Endothelial cell (in vitro differentiated cells): Measurements from ENCODE around the gene MKNK1. TPM values are rescaled to one million over a fixed set of nuclear protein-coding genes. Genes with fewer than 3 reads are reported as not detected.
A peak's percentile ranks its signal among the peaks of the same experiment; 100 is the strongest.

Source experiments
- DNase-seq: peaks from one replicate; pipeline ENCODE4 v3.0.0; 2021; ENCODE audit warnings: low spot score
- H3K27ac Mint-ChIP-seq: one replicate; pipeline ENCODE4 v1.8.0; 2021; ENCODE audit warnings: mixed read lengths, inconsistent platforms; ENCODE audit not compliant: unreplicated experiment
- H3K27me3 Mint-ChIP-seq: one replicate; pipeline ENCODE4 v1.8.0; 2021; ENCODE audit warnings: mild to moderate bottlenecking, moderate library complexity, mixed read lengths, inconsistent platforms; ENCODE audit not compliant: unreplicated experiment
- H3K36me3 Mint-ChIP-seq: one replicate; pipeline ENCODE4 v1.8.0; 2021; ENCODE audit warnings: mild to moderate bottlenecking, low read depth, mixed read lengths, inconsistent platforms; ENCODE audit not compliant: unreplicated experiment
- H3K4me1 Mint-ChIP-seq: one replicate; pipeline ENCODE4 v1.8.0; 2021; ENCODE audit warnings: mild to moderate bottlenecking, mixed read lengths, inconsistent platforms; ENCODE audit not compliant: unreplicated experiment
- H3K4me3 Mint-ChIP-seq: one replicate; pipeline ENCODE4 v1.8.0; 2021; ENCODE audit warnings: mild to moderate bottlenecking, mixed read lengths, inconsistent platforms; ENCODE audit not compliant: unreplicated experiment
- H3K9me3 Mint-ChIP-seq: one replicate; pipeline ENCODE4 v1.8.0; 2021; ENCODE audit warnings: mixed read lengths, inconsistent platforms; ENCODE audit not compliant: unreplicated experiment
- total RNA-seq: library from RNA; stranded (reverse); fragmentation: NEBNext Ultra II Directional; extraction: Animal tissue kit (Norgen Biotek cat#: 25700); gene quantifications from one replicate; pipeline ENCODE4 v1.2.1, GENCODE V29; 2021; ENCODE audit not compliant: unreplicated experiment
- TF ChIP-seq, protein P1 (sequence below): fragments of 200-600 bp; sonication (generic); IDR thresholded peaks from one replicate; pipeline ENCODE4 v1.5.0; 2021; ENCODE audit warnings: antibody characterized with exemption; ENCODE audit not compliant: unreplicated experiment

Gene MKNK1
- total RNA-seq, 1 donor from 2014 or later = 57.9 TPM

GRCh38 chr1:46537651-46538050 lies 66.4 kb downstream of the MKNK1 start:
- H3K4me1 Mint-ChIP-seq = peaks cover 3% of the 10 kb centered on the region
- H3K4me3 Mint-ChIP-seq = no peak overlapping the region
- H3K36me3 Mint-ChIP-seq = peaks cover 7% of the 10 kb centered on the region
- H3K9me3 Mint-ChIP-seq = no peaks in the 10 kb centered on the region
- H3K27me3 Mint-ChIP-seq = peaks cover 8% of the 10 kb centered on the region
- TF ChIP-seq, protein P1, sequence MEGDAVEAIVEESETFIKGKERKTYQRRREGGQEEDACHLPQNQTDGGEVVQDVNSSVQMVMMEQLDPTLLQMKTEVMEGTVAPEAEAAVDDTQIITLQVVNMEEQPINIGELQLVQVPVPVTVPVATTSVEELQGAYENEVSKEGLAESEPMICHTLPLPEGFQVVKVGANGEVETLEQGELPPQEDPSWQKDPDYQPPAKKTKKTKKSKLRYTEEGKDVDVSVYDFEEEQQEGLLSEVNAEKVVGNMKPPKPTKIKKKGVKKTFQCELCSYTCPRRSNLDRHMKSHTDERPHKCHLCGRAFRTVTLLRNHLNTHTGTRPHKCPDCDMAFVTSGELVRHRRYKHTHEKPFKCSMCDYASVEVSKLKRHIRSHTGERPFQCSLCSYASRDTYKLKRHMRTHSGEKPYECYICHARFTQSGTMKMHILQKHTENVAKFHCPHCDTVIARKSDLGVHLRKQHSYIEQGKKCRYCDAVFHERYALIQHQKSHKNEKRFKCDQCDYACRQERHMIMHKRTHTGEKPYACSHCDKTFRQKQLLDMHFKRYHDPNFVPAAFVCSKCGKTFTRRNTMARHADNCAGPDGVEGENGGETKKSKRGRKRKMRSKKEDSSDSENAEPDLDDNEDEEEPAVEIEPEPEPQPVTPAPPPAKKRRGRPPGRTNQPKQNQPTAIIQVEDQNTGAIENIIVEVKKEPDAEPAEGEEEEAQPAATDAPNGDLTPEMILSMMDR = no peak
- no peak overlapping the region for H3K27ac Mint-ChIP-seq
- DNase-seq = no peak

DNA sequence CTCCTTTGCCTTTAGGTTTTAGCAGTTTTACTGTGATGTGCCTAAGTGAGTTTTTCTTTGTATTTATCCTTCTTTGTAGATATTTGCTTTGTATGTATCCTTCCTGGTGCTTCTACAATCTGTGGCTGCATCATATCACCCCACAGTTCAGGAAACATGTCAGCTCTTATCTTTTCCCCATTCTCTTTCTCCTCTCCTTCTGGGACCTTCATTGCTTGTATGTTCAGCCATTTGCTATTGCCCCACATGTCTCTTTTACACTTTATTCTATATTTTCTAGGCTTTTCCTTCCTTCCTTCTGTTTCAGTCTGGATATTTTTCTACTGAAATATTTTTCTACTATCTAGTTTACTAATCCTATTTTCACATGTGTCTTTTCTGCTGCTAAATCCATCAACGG lies 67.5 kb downstream of the MKNK1 start:
- no peak for DNase-seq
- Mint-ChIP-seq H3K36me3 (peaks cover 3% of the 10 kb centered on the region), H3K27ac (no peak overlapping the region), H3K4me1 (peaks cover 2% of the 10 kb centered on the region), H3K4me3 (no peak overlapping the region), H3K9me3 (no peaks in the 10 kb centered on the region), H3K27me3 (peaks cover 7% of the 10 kb centered on the region)
- TF ChIP-seq, protein P1 = no peak

GRCh38 chr1:46535063-46535462 lies 69.0 kb downstream of the MKNK1 start:
- DNase-seq = peak; percentile 58
- H3K4me3 Mint-ChIP-seq = no peak overlapping the region
- peaks cover 3% of the 10 kb centered on the region for H3K36me3 Mint-ChIP-seq
- peaks cover 7% of the 10 kb centered on the region for H3K27me3 Mint-ChIP-seq
- TF ChIP-seq, protein P1 = no peak
- H3K4me1 Mint-ChIP-seq = peaks cover 13% of the 10 kb centered on the region
- H3K9me3 Mint-ChIP-seq = no peaks in the 10 kb centered on the region
- H3K27ac Mint-ChIP-seq = no peak overlapping the region

DNA sequence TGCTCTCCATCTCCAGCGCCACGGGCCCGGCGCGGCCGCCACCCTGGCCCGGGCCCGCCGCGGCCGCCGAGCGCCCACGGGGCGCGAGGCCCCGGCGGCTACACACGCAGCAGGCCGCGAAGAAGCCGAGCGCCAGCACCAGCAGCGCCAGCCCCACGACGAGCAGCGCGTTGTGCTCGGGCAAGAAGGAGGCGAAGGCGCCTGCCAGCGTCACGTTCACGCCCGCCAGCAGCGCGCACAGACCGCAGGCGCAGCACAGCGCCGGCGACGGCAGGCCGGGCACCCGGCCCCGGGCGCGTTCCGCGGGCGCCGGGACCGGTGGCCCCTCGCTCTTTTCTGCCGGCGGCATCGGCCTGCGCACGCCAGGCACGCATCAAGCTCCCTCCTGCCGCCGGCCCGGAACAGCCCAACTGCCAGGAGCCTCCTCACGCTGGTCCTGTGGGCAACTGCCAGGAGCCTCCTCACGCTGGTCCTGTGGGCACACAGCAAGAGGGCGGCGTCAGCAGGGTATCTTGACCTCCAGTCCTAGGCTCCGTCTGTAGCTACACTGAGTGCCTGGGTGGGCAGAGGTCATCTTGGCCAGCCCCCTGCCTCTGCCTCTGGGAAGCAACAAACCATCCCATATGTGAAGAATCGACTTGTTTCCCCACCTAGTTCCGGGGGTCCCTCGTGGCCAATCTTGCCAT lies 70.7 kb downstream of the MKNK1 start:
- H3K9me3 Mint-ChIP-seq = no peaks in the 10 kb centered on the region
- peaks cover 11% of the 10 kb centered on the region for H3K27me3 Mint-ChIP-seq
- TF ChIP-seq, protein P1 = no peak
- H3K36me3 Mint-ChIP-seq = peaks cover 3% of the 10 kb centered on the region
- no peak overlapping the region for H3K27ac Mint-ChIP-seq
- peak; percentile 35 for DNase-seq
- H3K4me3 Mint-ChIP-seq = peak overlapping the region; percentile 81
- peaks cover 23% of the 10 kb centered on the region for H3K4me1 Mint-ChIP-seq

GRCh38 chr1:46532498-46533178 lies 71.4 kb downstream of the MKNK1 start:
- TF ChIP-seq, protein P1 = peak; percentile 56
- H3K9me3 Mint-ChIP-seq = no peaks in the 10 kb centered on the region
- peaks cover 4% of the 10 kb centered on the region for H3K36me3 Mint-ChIP-seq
- DNase-seq = peak; percentile 75
- peaks cover 23% of the 10 kb centered on the region for H3K4me1 Mint-ChIP-seq
- no peak overlapping the region for H3K27ac Mint-ChIP-seq
- H3K4me3 Mint-ChIP-seq = no peak overlapping the region
- H3K27me3 Mint-ChIP-seq = peaks cover 11% of the 10 kb centered on the region
